ENCODE measurements around the gene PRDM7. TPM values are rescaled to one million over a fixed set of nuclear protein-coding genes. Genes with fewer than 3 reads are reported as not detected.
A peak's percentile ranks its signal among the peaks of the same experiment; 100 is the strongest.

PRDM7 gene
- total RNA-seq, 1 donor from 2014 or later, result not detected

GRCh38 chr16:90020838-90021382, 56.2 kb downstream of the PRDM7 start:
- FAIRE-seq (no peak), DNase-seq (ENCODE audit: low read depth) (peak; percentile 54)
- Mint-ChIP-seq H3K36me3 (ENCODE audit: low read depth, unreplicated experiment) (peaks cover 2% of the 10 kb centered on the region), H3K27ac (ENCODE audit: unreplicated experiment) (peak overlapping the region; percentile 96), H3K27me3 (ENCODE audit: low read depth, unreplicated experiment) (no peaks in the 10 kb centered on the region), H3K9me3 (ENCODE audit: unreplicated experiment) (no peaks in the 10 kb centered on the region), H3K4me3 (ENCODE audit: unreplicated experiment) (peak overlapping the region; percentile 90), H3K4me1 (ENCODE audit: low read depth, unreplicated experiment) (peaks cover 25% of the 10 kb centered on the region)
- Histone ChIP-seq H3K36me3 (ENCODE audit: insufficient read depth, low read length) (no peaks in the 10 kb centered on the region), H3K4me1 (ENCODE audit: insufficient read depth, low read length) (peaks cover 31% of the 10 kb centered on the region), H3K79me2 (ENCODE audit: insufficient read depth, low read length) (peaks cover 9% of the 10 kb centered on the region), H3K27ac (ENCODE audit: low read depth, low read length) (peak overlapping the region; percentile 90), H3K4me2 (ENCODE audit: low read length) (peak overlapping the region; percentile 92), H3K27me3 (ENCODE audit: insufficient read depth, low read length) (no peaks in the 10 kb centered on the region), H2AFZ (ENCODE audit: low read depth, low read length) (peak overlapping the region; percentile 64), H3K9ac (ENCODE audit: low read length) (peak overlapping the region; percentile 82), H3K9me3 (ENCODE audit: insufficient read depth, low read depth, low read length) (no peaks in the 10 kb centered on the region), H3K4me3 (ENCODE audit: insufficient read depth, low read depth, low read length) (no peak overlapping the region), H4K20me1 (ENCODE audit: insufficient read depth, low read length) (peaks cover 9% of the 10 kb centered on the region)
- TF ChIP-seq CTCF (IDR thresholded peaks at IDR 0.05; ENCODE audit: insufficient read depth, low read depth, low read length), result no peak
- no peak for TF ChIP-seq EZH2 (IDR thresholded peaks at IDR 0.05; ENCODE audit: insufficient read depth, low read length)

GRCh38 chr16:90020260-90020837, 56.8 kb downstream of the PRDM7 start:
- H3K36me3 Mint-ChIP-seq (ENCODE audit: low read depth, unreplicated experiment), result peaks cover 2% of the 10 kb centered on the region
- H3K36me3 ChIP-seq (ENCODE audit: insufficient read depth, low read length), result no peaks in the 10 kb centered on the region
- H3K27me3 Mint-ChIP-seq (ENCODE audit: low read depth, unreplicated experiment), result no peaks in the 10 kb centered on the region
- FAIRE-seq (no peak), DNase-seq (ENCODE audit: low read depth) (peak; percentile 47)
- H3K79me2 ChIP-seq (ENCODE audit: insufficient read depth, low read length), result peaks cover 9% of the 10 kb centered on the region
- peak overlapping the region; percentile 96 for H3K27ac Mint-ChIP-seq (ENCODE audit: unreplicated experiment)
- H3K4me1 ChIP-seq (ENCODE audit: insufficient read depth, low read length), result peaks cover 35% of the 10 kb centered on the region
- H3K4me1 Mint-ChIP-seq (ENCODE audit: low read depth, unreplicated experiment), result peaks cover 27% of the 10 kb centered on the region
- H3K9me3 Mint-ChIP-seq (ENCODE audit: unreplicated experiment), result no peaks in the 10 kb centered on the region
- peak overlapping the region; percentile 64 for H2AFZ ChIP-seq (ENCODE audit: low read depth, low read length)
- peak overlapping the region; percentile 90 for H3K27ac ChIP-seq (ENCODE audit: low read depth, low read length)
- peaks cover 9% of the 10 kb centered on the region for H4K20me1 ChIP-seq (ENCODE audit: insufficient read depth, low read length)
- H3K27me3 ChIP-seq (ENCODE audit: insufficient read depth, low read length), result no peaks in the 10 kb centered on the region
- H3K9me3 ChIP-seq (ENCODE audit: insufficient read depth, low read depth, low read length), result no peaks in the 10 kb centered on the region
- peak overlapping the region; percentile 92 for H3K4me2 ChIP-seq (ENCODE audit: low read length)
- H3K4me3 ChIP-seq (ENCODE audit: insufficient read depth, low read depth, low read length), result peak overlapping the region; percentile 37
- no peak for TF ChIP-seq EZH2 (IDR thresholded peaks at IDR 0.05; ENCODE audit: insufficient read depth, low read length)
- peak overlapping the region; percentile 82 for H3K9ac ChIP-seq (ENCODE audit: low read length)
- peak overlapping the region; percentile 90 for H3K4me3 Mint-ChIP-seq (ENCODE audit: unreplicated experiment)

DNA sequence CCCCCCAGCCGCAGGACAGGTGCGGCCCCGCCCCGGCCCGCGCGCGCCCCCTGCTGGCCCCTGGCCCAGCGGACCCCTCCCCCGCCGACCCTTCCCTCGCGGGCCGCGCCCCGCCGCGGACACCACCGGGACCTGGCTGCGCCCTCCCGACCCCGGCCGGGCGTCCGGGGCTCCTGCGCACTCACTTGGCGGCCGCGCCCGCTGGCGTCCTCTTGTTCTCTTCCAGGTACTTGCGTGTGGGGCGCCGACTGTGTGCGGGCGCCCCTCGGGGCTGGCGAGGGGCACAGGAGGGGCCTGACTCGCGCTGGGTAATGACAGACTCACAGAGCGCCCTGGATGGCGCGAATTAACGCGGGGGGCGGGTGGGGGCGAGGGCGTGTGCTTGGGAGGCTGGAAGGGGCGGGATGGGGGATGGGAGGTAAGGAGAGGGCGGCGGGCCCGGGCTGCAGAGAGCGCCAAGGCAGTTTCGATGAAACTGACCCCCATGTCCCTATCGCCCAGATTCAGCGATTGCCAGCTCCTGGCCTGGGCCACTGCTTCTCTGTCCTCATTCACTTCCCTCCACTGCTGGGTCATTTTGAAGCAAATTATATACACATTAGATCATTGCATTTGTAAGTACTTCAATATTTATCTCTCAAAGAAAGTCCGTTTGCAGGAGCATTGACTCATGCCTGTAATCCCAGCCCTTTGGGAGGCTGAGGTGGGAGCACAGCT, 57.4 kb downstream of the PRDM7 start:
- peak overlapping the region; percentile 67 for H2AFZ ChIP-seq (ENCODE audit: low read depth, low read length)
- H3K4me2 ChIP-seq (ENCODE audit: low read length), result peak overlapping the region; percentile 92
- H4K20me1 ChIP-seq (ENCODE audit: insufficient read depth, low read length), result peaks cover 9% of the 10 kb centered on the region
- peaks cover 27% of the 10 kb centered on the region for H3K4me1 Mint-ChIP-seq (ENCODE audit: low read depth, unreplicated experiment)
- H3K9me3 Mint-ChIP-seq (ENCODE audit: unreplicated experiment), result no peaks in the 10 kb centered on the region
- H3K4me3 ChIP-seq (ENCODE audit: insufficient read depth, low read depth, low read length), result peak overlapping the region; percentile 56
- H3K4me3 Mint-ChIP-seq (ENCODE audit: unreplicated experiment), result peak overlapping the region; percentile 90
- FAIRE-seq, result no peak
- peaks cover 2% of the 10 kb centered on the region for H3K36me3 Mint-ChIP-seq (ENCODE audit: low read depth, unreplicated experiment)
- H3K9ac ChIP-seq (ENCODE audit: low read length), result peak overlapping the region; percentile 82
- H3K9me3 ChIP-seq (ENCODE audit: insufficient read depth, low read depth, low read length), result no peaks in the 10 kb centered on the region
- TF ChIP-seq EZH2 (IDR thresholded peaks at IDR 0.05; ENCODE audit: insufficient read depth, low read length) (no peak), CTCF (IDR thresholded peaks at IDR 0.05; ENCODE audit: insufficient read depth, low read depth, low read length) (no peak)
- peak; percentile 80 for DNase-seq (ENCODE audit: low read depth)
- H3K36me3 ChIP-seq (ENCODE audit: insufficient read depth, low read length), result no peaks in the 10 kb centered on the region
- peaks cover 9% of the 10 kb centered on the region for H3K79me2 ChIP-seq (ENCODE audit: insufficient read depth, low read length)
- H3K4me1 ChIP-seq (ENCODE audit: insufficient read depth, low read length), result peaks cover 35% of the 10 kb centered on the region
- peak overlapping the region; percentile 96 for H3K27ac Mint-ChIP-seq (ENCODE audit: unreplicated experiment)
- no peaks in the 10 kb centered on the region for H3K27me3 ChIP-seq (ENCODE audit: insufficient read depth, low read length)
- no peaks in the 10 kb centered on the region for H3K27me3 Mint-ChIP-seq (ENCODE audit: low read depth, unreplicated experiment)
- peak overlapping the region; percentile 90 for H3K27ac ChIP-seq (ENCODE audit: low read depth, low read length)
